ENCODE results near the gene FLT3LG. TPM values are rescaled to one million over a fixed set of nuclear protein-coding genes. Genes with fewer than 3 reads are reported as not detected.

FLT3LG gene
- total RNA-seq, 2 experiments from 2014 or later, result 280 to 297 TPM

- Mint-ChIP-seq H3K9me3 (ENCODE audit: insufficient read depth) (no peaks in the 10 kb centered on the region), H3K36me3 (ENCODE audit: low read depth) (peaks cover 3% of the 10 kb centered on the region), H3K27me3 (ENCODE audit: low read depth) (peaks cover 76% of the 10 kb centered on the region), H3K4me1 (ENCODE audit: low read depth) (peaks cover 42% of the 10 kb centered on the region), H3K27ac (peak overlapping the region; percentile 55), H3K4me3 (peak overlapping the region; percentile 8)
- ATAC-seq (peak; percentile 62), DNase-seq (peak; percentile 64)
- ChIA-PET CTCF (interaction anchor here (1.1 kb wide), 1 partner anchor 41 kb away, joined by 4 read pairs; no protein-coding TSS in a partner anchor), POLR2A (no interaction called here)
Observed at GRCh38 chr19:49432141-49433073, 41.6 kb upstream of the FLT3LG start.

- ChIA-PET CTCF (interaction anchor here (0.9 to 2.0 kb wide), 2 partner anchors 9 to 22 kb away, joined by 3 to 5 read pairs; partner anchors contain the start of gene GFY), POLR2A (no interaction called here)
- DNase-seq (no peak), ATAC-seq (no peak)
- H3K4me3 Mint-ChIP-seq, result no peak overlapping the region
- no peak overlapping the region for H3K27ac Mint-ChIP-seq
- H3K36me3 Mint-ChIP-seq (ENCODE audit: low read depth), result peaks cover 3% of the 10 kb centered on the region
- peaks cover 34% of the 10 kb centered on the region for H3K4me1 Mint-ChIP-seq (ENCODE audit: low read depth)
- H3K9me3 Mint-ChIP-seq (ENCODE audit: insufficient read depth), result no peaks in the 10 kb centered on the region
- peaks cover 78% of the 10 kb centered on the region for H3K27me3 Mint-ChIP-seq (ENCODE audit: low read depth)
Observed at GRCh38 chr19:49433240-49433901, 40.6 kb upstream of the FLT3LG start.

GRCh38 chr19:49434907-49435583 lies 39.0 kb upstream of the FLT3LG start:
- Mint-ChIP-seq H3K36me3 (ENCODE audit: low read depth) (peaks cover 3% of the 10 kb centered on the region), H3K9me3 (ENCODE audit: insufficient read depth) (no peaks in the 10 kb centered on the region), H3K4me3 (no peak overlapping the region), H3K27ac (no peak overlapping the region), H3K27me3 (ENCODE audit: low read depth) (peaks cover 79% of the 10 kb centered on the region), H3K4me1 (ENCODE audit: low read depth) (peaks cover 27% of the 10 kb centered on the region)
- DNase-seq, result no peak
- no peak for ATAC-seq
- ChIA-PET POLR2A (interaction anchor here (0.9 to 1.1 kb wide), 2 partner anchors 11 to 17 kb away, joined by 3 read pairs; partner anchors contain the start of genes PIH1D1 and PTH2), CTCF (interaction anchor here (0.6 to 2.6 kb wide), 3 partner anchors 23 to 677 kb away, joined by 3 to 13 read pairs (median 5); no protein-coding TSS in a partner anchor)

GRCh38 chr19:49435670-49436069 lies 38.3 kb upstream of the FLT3LG start:
- POLR2A ChIA-PET, result interaction anchor here (0.9 kb wide), 2 partner anchors 16 to 27 kb away, joined by 3 read pairs; partner anchors contain the start of gene PIH1D1
- H3K36me3 Mint-ChIP-seq (ENCODE audit: low read depth), result peaks cover 3% of the 10 kb centered on the region
- peaks cover 26% of the 10 kb centered on the region for H3K4me1 Mint-ChIP-seq (ENCODE audit: low read depth)
- CTCF ChIA-PET, result interaction anchor here (1.0 to 2.6 kb wide), 4 partner anchors 10 to 44 kb away, joined by 3 to 13 read pairs (median 4); partner anchors contain the start of gene FLT3LG
- no peak for ATAC-seq
- no peak overlapping the region for H3K27ac Mint-ChIP-seq
- no peaks in the 10 kb centered on the region for H3K9me3 Mint-ChIP-seq (ENCODE audit: insufficient read depth)
- peaks cover 80% of the 10 kb centered on the region for H3K27me3 Mint-ChIP-seq (ENCODE audit: low read depth)
- H3K4me3 Mint-ChIP-seq, result no peak overlapping the region
- no peak for DNase-seq

GRCh38 chr19:49436381-49437017 lies 37.5 kb upstream of the FLT3LG start:
- H3K36me3 Mint-ChIP-seq (ENCODE audit: low read depth), result peaks cover 3% of the 10 kb centered on the region
- POLR2A ChIA-PET, result interaction anchor here (0.9 kb wide), 1 partner anchor 27 kb away, joined by 3 read pairs; no protein-coding TSS in a partner anchor
- ATAC-seq (peak; percentile 46), DNase-seq (peak; percentile 76)
- no peak overlapping the region for H3K4me3 Mint-ChIP-seq
- no peaks in the 10 kb centered on the region for H3K9me3 Mint-ChIP-seq (ENCODE audit: insufficient read depth)
- CTCF ChIA-PET, result interaction anchor here (1.0 to 2.6 kb wide), 3 partner anchors 10 to 45 kb away, joined by 3 to 13 read pairs (median 4); partner anchors contain the start of gene FLT3LG
- peaks cover 26% of the 10 kb centered on the region for H3K4me1 Mint-ChIP-seq (ENCODE audit: low read depth)
- peaks cover 79% of the 10 kb centered on the region for H3K27me3 Mint-ChIP-seq (ENCODE audit: low read depth)
- H3K27ac Mint-ChIP-seq, result no peak overlapping the region

- Mint-ChIP-seq H3K4me1 (ENCODE audit: low read depth) (peaks cover 30% of the 10 kb centered on the region), H3K27me3 (ENCODE audit: low read depth) (peaks cover 82% of the 10 kb centered on the region), H3K4me3 (no peak overlapping the region), H3K27ac (no peak overlapping the region), H3K36me3 (ENCODE audit: low read depth) (no peaks in the 10 kb centered on the region), H3K9me3 (ENCODE audit: insufficient read depth) (no peaks in the 10 kb centered on the region)
- CTCF ChIA-PET, result no interaction called here
- no peak for DNase-seq
- POLR2A ChIA-PET, result no interaction called here
- no peak for ATAC-seq
Observed at GRCh38 chr19:49437231-49437630, 36.8 kb upstream of the FLT3LG start.

GRCh38 chr19:49438261-49438660 lies 35.8 kb upstream of the FLT3LG start:
- no peak overlapping the region for H3K4me3 Mint-ChIP-seq
- CTCF ChIA-PET, result no interaction called here

GRCh38 chr19:49439836-49440235 lies 34.2 kb upstream of the FLT3LG start:
- Mint-ChIP-seq H3K4me3 (no peak overlapping the region), H3K27ac (no peak overlapping the region), H3K36me3 (ENCODE audit: low read depth) (no peaks in the 10 kb centered on the region), H3K4me1 (ENCODE audit: low read depth) (peaks cover 39% of the 10 kb centered on the region), H3K9me3 (ENCODE audit: insufficient read depth) (no peaks in the 10 kb centered on the region), H3K27me3 (ENCODE audit: low read depth) (peaks cover 74% of the 10 kb centered on the region)
- DNase-seq (no peak), ATAC-seq (no peak)
- ChIA-PET CTCF (interaction anchor here (0.6 to 1.3 kb wide), 2 partner anchors 48 to 133 kb away, joined by 3 to 7 read pairs; no protein-coding TSS in a partner anchor), POLR2A (interaction anchor here (0.8 to 1.6 kb wide), 2 partner anchors 12 to 56 kb away, joined by 3 read pairs; partner anchors contain the start of gene PIH1D1)

More at GRCh38 chr19:49438261-49438660, 35.8 kb upstream of the FLT3LG start:
- no peaks in the 10 kb centered on the region for H3K36me3 Mint-ChIP-seq (ENCODE audit: low read depth)
- H3K27me3 Mint-ChIP-seq (ENCODE audit: low read depth), result peaks cover 81% of the 10 kb centered on the region
- no peaks in the 10 kb centered on the region for H3K9me3 Mint-ChIP-seq (ENCODE audit: insufficient read depth)
- DNase-seq, result no peak
- ATAC-seq, result no peak
- POLR2A ChIA-PET, result interaction anchor here (1.6 kb wide), 1 partner anchor 14 kb away, joined by 3 read pairs; the partner anchor contains the start of gene PIH1D1
- peaks cover 33% of the 10 kb centered on the region for H3K4me1 Mint-ChIP-seq (ENCODE audit: low read depth)
- no peak overlapping the region for H3K27ac Mint-ChIP-seq

- ATAC-seq, result no peak
- POLR2A ChIA-PET, result interaction anchor here (0.6 kb wide), 1 partner anchor 80 kb away, joined by 3 read pairs; no protein-coding TSS in a partner anchor
- Mint-ChIP-seq H3K4me1 (ENCODE audit: low read depth) (peaks cover 45% of the 10 kb centered on the region), H3K4me3 (peak overlapping the region; percentile 8), H3K27ac (no peak overlapping the region), H3K27me3 (ENCODE audit: low read depth) (peaks cover 66% of the 10 kb centered on the region), H3K36me3 (ENCODE audit: low read depth) (no peaks in the 10 kb centered on the region), H3K9me3 (ENCODE audit: insufficient read depth) (no peaks in the 10 kb centered on the region)
- DNase-seq, result no peak
- CTCF ChIA-PET, result interaction anchor here (1.3 to 4.4 kb wide), 2 partner anchors 48 to 49 kb away, joined by 7 to 40 read pairs; no protein-coding TSS in a partner anchor
Observed at GRCh38 chr19:49440439-49441209, 33.4 kb upstream of the FLT3LG start.

Data from activated CD8-positive, alpha-beta T cell treated with anti-CD3 and anti-CD28 coated beads, Interleukin-2, amount 10 ng/mL, durations not matched to agents 7 days and 5 days (primary cell).